Metanephros (tissue), 2 donors: ENCODE results near the gene RAPSN. TPM values are rescaled to one million over a fixed set of nuclear protein-coding genes. Genes with fewer than 3 reads are reported as not detected.

Experiments used
- small RNA-seq: library from RNA; depleted of rRNA; stranded (forward); fragments of <200 nt; gene quantifications from one replicate; pipeline ENCODE3, GENCODE V24; 2014; ENCODE audit warnings: low replicate concordance
- total RNA-seq: library from RNA; depleted of rRNA; stranded (reverse); fragments of >200 nt; gene quantifications from one replicate; pipeline ENCODE4 v1.2.3, GENCODE V29; 2014

The RAPSN gene
- total RNA-seq, result 12.8 TPM

GRCh38 chr11:47448566-47449427 lies at the start of gene RAPSN:
Gene RAPSN (minus strand): TSS chr11:47449136. CDS start chr11:47448964, 172 bp downstream.

GRCh38 chr11:47426062-47426956 lies 22.6 kb downstream of the RAPSN start, which contains the start of gene PSMC3:
Gene PSMC3 (minus strand): TSS chr11:47426439. CDS start chr11:47426279, 160 bp downstream.

GRCh38 chr11:47407746-47408590 lies 41.0 kb downstream of the RAPSN start, which contains the start of gene SLC39A13:
Gene SLC39A13 (plus strand): TSS chr11:47408590. CDS start chr11:47410095, 1,505 bp downstream.

Small RNA genes lying within 50 kb of the gene (small RNA-seq; reads per million reads assigned to genes)
- gene MIR4487, result not detected

Other genes with a start within 250 kb of the RAPSN start
- 16.5 TPM for gene DDB2, start 234.2 kb downstream of the RAPSN start, total RNA-seq
- gene ACP2, start 200.3 kb downstream of the RAPSN start, total RNA-seq, result 68.8 TPM
- 37.8 TPM for gene NR1H3, start 191.1 kb downstream of the RAPSN start, total RNA-seq
- gene MADD, start 179.0 kb downstream of the RAPSN start, total RNA-seq, result 41.4 TPM
- 0.23 TPM for gene MYBPC3, start 96.4 kb downstream of the RAPSN start, total RNA-seq
- gene SPI1, start 70.6 kb downstream of the RAPSN start, total RNA-seq, result 19.0 TPM
- 60.7 TPM for gene SLC39A13, start 40.5 kb downstream of the RAPSN start, total RNA-seq
- gene PSMC3, start 22.7 kb downstream of the RAPSN start, total RNA-seq, result 56.9 TPM
- 140 TPM for gene CELF1, start 104.0 kb upstream of the RAPSN start, total RNA-seq
- 53.8 TPM for gene PTPMT1, start 116.5 kb upstream of the RAPSN start, total RNA-seq
- gene KBTBD4, start 129.8 kb upstream of the RAPSN start, total RNA-seq, result 22.0 TPM
- gene NDUFS3, start 129.9 kb upstream of the RAPSN start, total RNA-seq, result 52.8 TPM
- 0.70 TPM for gene FAM180B, start 137.5 kb upstream of the RAPSN start, total RNA-seq
- 9.6 TPM for gene C1QTNF4, start 145.3 kb upstream of the RAPSN start, total RNA-seq
- gene MTCH2, start 193.4 kb upstream of the RAPSN start, total RNA-seq, result 49.9 TPM